G401 (cell line): Measurements from ENCODE around the gene OR2L3. TPM values are rescaled to one million over a fixed set of nuclear protein-coding genes. Genes with fewer than 3 reads are reported as not detected.
"Not testable (repeated sequence)": the region's sequence is repeated elsewhere in the genome, so short reads cannot be mapped to it uniquely, and the experiment has no call there.

Experiments used
- DNase-seq: peaks from one replicate; pipeline ENCODE4 v3.0.0-alpha.2; 2015; ENCODE audit warnings: low spot score
- in situ Hi-C: cut with HindIII; loops from 2 replicates; pipeline ENCODE4 v1.10.0; 2016; ENCODE audit warnings: low sequenced_read_pairs, mixed read lengths
- total RNA-seq: library from RNA; depleted of rRNA; stranded (reverse); fragments of >200 nt; shearing (Covaris generic); gene quantifications from 2 replicates; pipeline ENCODE4 v1.2.3, GENCODE V29; 2014; rRNA removed

Gene OR2L3, protein sequence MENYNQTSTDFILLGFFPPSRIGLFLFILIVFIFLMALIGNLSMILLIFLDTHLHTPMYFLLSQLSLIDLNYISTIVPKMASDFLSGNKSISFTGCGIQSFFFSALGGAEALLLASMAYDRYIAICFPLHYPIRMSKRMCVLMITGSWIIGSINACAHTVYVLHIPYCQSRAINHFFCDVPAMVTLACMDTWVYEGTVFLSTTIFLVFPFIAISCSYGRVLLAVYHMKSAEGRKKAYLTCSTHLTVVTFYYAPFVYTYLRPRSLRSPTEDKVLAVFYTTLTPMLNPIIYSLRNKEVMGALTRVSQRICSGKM
- not detected in 2 replicates for total RNA-seq

DNA sequence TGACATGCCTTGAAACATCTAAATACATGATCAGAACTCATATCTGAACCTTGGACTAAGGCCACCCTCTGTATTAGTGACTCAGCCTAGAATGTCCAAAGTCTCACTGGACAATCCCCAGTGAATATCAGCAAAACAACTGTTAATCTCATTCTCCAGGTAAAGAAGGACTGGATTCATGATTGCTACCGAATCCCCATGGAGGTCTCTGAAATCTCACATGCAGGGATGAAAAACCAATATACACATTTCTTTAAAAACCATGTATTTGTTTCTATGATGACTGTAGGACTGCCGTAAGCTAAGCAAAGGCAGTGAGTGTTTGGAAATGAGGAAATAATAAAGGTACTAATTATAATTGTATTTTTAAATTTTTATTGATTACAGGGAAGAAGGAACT is at the start of gene OR2L3:
Gene OR2L3, plus strand, starts transcription at position 301 of the 400 bp plus-strand sequence. CDS start 13,846 bp downstream, outside the sequence.
- in situ Hi-C loops = no loop called here
- no peak for DNase-seq

DNA sequence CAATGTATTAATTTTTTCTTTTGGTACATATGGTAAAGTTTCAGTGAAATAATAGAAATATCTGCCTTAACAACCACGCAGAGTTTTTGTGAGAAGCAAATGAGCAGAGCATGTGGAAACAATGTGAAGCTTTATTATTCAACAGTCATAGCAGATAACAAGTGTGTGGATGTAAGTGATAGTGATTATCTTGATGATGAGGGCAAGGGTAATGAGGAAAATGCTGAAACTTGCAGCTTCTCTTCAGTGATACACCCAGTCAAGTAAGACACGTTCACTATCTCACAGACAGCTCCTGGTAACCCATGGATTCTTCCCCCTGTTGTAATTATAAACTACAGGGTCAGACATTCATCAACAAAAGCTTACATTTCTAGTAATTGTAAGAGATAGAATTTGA is 47.8 kb upstream of the OR2L3 start:
- no peak for DNase-seq
- in situ Hi-C loops = no loop called here

DNA sequence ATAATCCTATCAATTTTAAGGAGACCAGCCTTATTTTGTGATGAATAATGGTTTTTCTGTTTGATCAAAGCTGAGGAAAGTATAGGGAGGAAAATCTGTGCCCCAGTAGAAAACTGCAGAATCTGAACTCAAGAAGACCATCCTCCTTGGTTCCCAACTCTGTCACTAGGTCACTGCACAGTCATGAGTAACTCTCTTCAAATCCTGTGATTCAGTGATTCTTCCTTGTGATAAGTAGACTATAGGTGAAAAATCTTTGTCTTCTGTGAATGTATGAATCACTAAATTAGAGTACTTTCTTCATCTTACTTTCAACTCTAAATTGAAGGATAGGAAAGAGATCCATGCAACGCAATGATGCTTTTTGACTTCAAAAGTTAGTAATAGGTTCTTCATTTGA is 46.5 kb upstream of the OR2L3 start:
- in situ Hi-C loops = no loop called here
- DNase-seq = no peak

DNA sequence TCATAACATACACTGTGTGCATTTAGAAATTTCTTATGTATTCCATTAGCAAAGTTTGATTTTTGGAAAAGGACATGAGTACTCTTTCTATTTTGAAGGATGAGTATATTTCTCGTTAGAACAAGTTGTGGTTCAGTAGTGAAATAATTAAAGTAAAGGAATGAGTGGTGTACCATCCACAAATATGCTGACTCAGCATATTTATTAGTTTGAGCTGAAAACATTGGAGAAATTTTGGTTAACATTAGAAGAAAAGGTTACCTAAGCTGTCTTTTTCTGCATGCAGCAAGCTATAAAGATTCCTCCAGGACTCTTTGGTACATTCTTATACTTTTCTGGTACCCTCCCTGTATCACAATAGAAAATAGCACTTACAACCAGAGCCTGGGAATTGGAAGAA is 38.9 kb upstream of the OR2L3 start:
- in situ Hi-C loops = no loop called here
- no peak for DNase-seq

DNA sequence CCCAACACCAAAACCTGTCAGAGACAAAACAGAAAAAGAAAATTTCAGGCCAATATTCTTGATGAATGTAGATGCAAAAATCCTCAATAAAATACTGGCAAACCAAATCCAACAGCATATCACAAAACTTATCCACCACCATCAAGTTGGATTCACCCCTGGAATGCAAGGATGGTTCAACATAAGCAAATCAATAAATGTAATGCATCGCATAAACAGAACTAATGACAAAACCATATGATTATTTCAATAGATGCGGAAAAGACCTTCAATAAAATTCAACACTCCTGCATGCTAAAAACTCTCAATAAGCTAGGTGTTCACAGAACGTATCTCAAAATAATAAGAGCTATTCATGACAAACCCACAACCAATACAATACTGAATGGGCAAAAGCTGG is 37.0 kb upstream of the OR2L3 start:
- in situ Hi-C loops = no loop called here
- no peak for DNase-seq

DNA sequence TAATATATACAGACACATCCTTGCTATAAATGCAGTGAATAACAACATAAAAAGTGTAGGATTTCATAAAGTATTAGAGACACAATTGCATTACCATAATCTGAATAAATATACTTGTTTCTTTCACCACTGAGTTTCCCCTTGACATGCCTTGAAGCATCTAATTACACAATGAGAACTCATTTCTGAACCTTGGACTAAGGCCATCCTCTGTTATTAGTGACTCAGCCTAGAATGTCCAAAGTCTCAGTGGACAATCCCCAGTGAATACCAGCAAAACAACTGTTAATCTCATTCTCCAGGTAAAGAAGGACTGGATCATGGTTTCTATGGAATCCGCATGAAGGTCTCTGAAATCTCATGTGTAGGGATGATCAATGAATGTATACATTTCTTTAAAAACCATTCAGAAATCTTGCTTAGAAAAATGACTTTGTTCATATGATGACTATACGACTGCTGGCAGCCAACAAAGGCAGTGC is 33.4 kb upstream of the OR2L3 start, which contains the start of gene OR2L5:
Gene OR2L5, plus strand, starts transcription at position 432 of the 482 bp plus-strand sequence. CDS start 8,288 bp downstream, outside the sequence.
- DNase-seq = no peak
- in situ Hi-C loops = no loop called here

DNA sequence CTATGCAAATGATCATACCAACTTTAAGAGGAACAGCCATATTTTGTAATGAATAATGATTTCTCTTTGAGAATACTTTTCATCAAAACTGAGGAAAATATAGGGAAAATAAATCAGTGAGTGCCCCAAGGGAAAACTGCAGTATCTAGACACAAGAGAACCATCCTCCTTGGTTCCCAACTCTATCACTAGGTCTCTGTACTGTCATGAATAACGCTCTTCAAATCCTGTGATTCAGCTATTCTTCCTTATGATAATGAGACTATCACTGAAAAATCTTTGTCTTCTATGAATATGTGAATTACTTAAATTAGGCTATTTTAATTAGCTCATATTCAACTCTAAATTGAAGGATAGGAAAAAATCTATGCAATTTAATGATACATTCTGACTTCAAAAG is 30.8 kb upstream of the OR2L3 start:
- in situ Hi-C loops = no loop called here
- no peak for DNase-seq

DNA sequence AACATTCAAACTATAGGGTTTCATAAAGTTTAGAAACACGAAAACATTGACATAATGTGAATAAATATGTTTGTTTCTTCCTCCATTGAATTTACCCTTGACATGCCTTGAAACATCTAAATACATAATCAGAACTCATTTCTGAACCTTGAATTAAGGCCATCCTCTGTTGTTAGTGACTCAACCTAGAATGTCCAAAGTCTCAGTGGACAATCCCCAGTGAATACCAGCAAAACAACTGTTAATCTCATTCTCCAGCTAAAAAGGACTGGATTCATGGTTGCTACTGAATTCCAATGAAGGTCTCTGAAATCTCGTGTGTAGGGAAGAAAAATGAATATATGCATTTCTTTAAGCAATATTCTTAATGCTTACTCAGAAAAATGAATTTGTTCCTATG is 16.9 kb upstream of the OR2L3 start, which contains the start of gene OR2L2:
Gene OR2L2, plus strand, starts transcription at position 301 of the 400 bp plus-strand sequence. CDS start 8,198 bp downstream, outside the sequence.
- in situ Hi-C loops = no loop called here
- no peak for DNase-seq

DNA sequence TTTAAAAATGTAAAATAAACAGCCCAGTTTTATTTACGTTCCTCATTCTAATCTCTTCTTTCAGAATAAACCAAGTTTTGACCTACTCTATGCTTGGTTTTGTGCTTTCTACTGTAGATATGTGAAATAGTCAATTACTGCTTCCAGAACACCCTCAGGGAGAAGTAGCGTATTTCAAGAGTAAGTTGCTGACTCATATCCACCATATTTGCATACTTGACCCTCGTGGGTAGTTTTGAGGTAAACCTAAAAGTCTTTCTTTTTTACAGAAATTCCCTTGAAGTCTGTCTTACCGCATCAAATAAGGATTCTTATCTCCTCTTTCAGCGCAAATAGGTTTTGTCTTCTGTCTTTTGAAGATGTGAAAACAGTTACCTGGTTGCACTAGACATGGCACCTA is 1.4 kb upstream of the OR2L3 start:
- no peak for DNase-seq
- in situ Hi-C loops = no loop called here

DNA sequence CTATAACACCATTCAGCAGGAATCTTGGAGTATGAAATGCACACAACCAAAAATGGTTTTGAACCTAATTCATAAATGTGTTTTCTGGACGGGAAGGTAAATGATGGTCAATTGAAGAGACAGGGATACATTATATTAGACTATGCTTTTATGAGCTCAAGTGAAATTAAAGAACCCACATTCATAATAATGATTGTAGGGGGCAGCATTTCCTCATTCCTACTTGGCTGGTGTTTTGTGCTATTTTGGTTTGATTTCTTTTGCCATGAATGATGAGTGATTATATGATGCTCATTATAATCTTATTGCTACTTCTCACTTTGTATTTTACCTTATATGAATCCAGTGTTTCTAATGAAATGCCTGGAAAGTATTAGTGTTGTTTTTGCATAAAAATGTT is 372 bp downstream of the OR2L3 start:
- in situ Hi-C loops = no loop called here
- DNase-seq = no peak

DNA sequence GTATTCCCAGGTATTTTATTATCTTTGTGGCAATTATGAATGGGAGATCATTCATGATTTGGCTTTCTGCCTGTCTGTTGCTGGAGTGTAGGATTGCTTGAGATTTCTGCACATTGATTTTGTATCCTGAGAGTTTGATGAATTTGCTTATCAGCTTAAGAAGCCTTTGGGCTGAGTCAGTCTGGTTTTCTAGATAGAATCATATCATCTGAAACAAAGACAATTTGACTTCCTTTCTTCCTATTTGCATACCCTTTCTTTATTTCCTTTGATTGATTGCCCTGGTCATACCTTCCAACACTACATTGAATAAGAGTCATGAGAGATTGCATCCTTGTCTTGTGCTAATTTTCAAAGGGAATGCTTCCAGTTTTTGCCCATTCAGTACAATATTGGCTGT is 8.0 kb downstream of the OR2L3 start:
- DNase-seq = no peak
- in situ Hi-C loops = no loop called here

DNA sequence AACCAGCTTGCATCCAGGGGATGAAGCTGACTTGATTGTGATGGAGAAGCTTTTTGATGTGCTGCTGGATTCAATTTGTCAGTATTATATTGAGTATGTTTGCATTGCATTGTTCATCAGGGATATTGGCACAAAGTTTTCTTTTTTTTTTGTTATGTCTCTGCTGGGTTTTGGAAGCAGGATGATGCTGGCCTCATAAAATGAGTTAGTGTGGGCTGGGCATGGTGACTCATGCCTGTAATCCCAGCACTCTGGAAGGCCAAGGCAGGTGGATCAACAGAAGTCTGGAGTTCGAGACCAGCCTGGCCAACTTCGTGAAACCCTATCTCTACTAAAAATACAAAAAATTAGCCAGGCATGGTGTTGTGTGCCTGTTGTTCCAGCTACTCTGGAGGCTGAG is 8.6 kb downstream of the OR2L3 start:
- in situ Hi-C loops = no loop called here
- DNase-seq = no peak

DNA sequence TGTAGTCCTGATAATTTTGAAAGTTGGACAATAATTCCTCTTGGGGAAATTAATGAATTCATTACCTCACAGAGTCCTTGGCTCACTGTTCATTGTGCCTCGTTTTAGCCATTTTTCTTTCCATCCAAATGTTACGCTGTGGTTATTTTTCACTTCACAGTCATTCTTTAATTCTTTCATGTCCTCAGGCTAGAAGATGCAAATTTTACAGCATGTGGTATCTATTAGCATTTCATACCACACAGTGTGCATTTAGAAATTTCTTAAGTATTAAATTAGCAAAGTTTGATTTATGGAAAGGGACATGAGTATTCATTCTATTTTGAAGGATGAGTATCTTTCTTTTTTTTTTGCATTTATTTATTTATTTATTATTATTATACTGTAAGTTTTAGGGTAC is 18.4 kb downstream of the OR2L3 start:
- DNase-seq = no peak
- in situ Hi-C loops = no loop called here

DNA sequence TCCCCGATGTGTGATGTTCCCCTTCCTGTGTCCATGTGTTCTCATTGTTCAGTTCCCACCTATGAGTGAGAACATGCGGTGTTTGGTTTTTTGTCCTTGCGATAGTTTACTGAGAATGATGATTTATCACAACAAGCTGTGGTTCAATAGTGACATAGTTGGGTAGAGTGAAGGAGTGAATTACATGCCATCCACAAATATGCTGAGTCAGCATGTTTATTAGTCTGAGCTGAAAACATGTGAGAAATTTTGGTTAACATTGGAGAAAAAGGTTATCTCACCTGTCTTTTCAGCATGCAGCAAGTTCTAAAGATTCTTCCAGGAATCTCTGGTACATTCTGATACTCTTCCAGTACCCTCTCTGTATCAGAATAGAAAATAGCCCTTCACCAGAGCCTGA is 19.0 kb downstream of the OR2L3 start:
- DNase-seq = no peak
- in situ Hi-C loops = no loop called here

DNA sequence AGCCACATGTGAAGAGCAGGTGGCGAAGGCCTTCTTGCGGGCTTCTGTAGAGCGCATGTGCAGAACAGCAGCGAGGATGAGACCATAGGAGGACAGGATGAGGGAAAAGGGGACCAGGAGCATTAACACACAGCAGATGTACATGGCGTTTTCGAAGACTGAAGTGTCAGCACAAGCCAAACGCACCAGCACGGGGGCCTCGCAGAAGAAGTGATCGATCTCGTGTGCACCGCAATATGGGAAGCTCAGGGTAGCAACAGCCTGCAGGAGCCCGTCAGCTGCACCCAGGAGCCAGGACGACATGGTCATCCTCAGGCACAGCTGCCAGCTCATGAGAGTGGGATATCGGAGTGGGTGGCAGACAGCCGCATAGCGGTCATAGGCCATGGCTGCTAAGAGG is 37.2 kb downstream of the OR2L3 start:
- in situ Hi-C loops, DNase-seq: not testable (repeated sequence)

DNA sequence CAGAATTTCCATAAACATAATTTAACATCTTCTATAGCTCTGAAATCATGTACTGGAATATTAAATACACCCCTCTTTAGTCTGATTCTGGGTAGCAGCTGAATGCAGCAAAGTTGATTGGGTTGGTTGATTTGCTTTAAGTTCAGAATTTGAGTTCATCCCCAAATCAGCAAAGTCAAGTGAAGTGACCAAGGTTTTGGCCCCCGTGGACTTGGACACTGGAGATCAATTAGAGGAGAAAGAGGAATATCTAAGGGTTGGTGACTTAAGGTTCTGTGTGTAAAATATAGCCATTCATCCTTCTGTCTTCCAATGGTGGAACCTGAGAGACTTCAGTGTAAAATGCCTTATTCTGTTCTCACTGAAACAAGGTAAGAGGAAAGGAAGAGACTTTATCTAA is 48.2 kb downstream of the OR2L3 start, which contains the start of gene OR2L13:
Gene OR2L13, plus strand, starts transcription at position 301 of the 400 bp plus-strand sequence. CDS start 4,192 bp downstream, outside the sequence.
- in situ Hi-C loops = no loop called here

DNA sequence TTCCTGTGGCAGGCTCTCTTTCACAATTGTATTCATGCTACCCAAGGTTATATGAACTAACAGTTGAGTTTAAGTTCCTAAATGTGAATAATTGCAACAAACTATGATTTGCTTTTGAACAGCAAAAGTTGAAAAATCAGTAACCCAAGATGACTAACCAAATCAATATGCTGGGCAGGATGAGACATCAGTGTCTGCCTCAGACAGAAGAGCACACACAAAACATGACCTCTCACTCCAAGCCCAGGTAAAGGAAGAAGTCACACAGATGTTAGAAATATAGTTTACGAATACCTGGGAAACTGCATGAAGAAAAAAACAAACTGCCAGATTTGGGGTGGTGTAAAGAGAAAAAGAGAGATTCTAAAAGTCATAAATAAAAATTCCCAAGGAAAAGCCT is 51.9 kb downstream of the OR2L3 start:
- no peak for DNase-seq
- in situ Hi-C loops = no loop called here

More for the DNA sequence above, 48.2 kb downstream of the OR2L3 start, which contains the start of gene OR2L13:
- DNase-seq = no peak

DNA sequence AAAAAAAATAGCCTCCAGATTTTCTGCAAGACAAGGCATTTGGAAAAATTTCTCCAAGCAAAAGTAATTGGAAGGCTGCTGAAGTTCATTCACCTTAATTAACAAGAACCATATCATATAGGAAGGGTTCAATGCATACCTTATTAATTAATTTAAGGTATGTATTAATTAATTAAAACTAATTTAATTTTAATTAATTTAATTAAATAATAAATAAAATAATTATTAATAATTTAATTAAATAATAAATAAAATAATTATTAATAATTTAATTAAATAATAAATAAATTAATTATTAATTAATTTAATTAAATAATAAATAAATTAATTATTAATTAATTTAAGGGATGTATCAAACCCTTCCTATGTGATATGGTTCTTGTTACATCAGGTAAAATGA is 56.2 kb downstream of the OR2L3 start:
- DNase-seq = no peak
- in situ Hi-C loops = no loop called here

DNA sequence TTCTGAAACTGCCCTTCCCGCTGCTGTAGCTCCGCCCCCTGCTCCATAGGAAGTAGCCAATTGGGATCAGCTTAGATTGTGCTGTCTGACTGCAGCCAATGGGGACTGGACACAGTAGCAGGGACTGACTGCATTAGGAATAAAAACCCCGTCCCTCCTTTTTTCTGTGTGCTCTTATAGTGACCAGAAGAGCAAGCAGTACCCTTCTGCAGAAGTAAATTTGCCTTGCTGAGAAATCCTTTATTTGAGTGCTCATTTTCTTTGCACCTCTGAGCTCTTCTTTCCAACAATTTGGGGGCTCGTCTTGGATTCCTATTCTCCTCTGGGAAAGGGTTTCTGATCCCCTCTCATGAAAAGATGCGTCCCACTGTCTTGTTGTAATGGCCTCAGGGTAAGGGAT is 64.5 kb downstream of the OR2L3 start:
- DNase-seq = no peak
- in situ Hi-C loops = no loop called here
